Osteocyte (in vitro differentiated cells): ENCODE data around the gene MACO1. TPM values are rescaled to one million over a fixed set of nuclear protein-coding genes. Genes with fewer than 3 reads are reported as not detected.

ENCODE experiments used
- DNase-seq: peaks from one replicate; pipeline ENCODE4 v3.0.0; 2021; ENCODE audit warnings: mixed read lengths; ENCODE audit not compliant: unreplicated experiment; ENCODE audit errors: extremely low spot score
- H3K27ac Mint-ChIP-seq: one replicate; pipeline ENCODE4 v1.8.0; 2021; ENCODE audit warnings: mild to moderate bottlenecking, mixed read lengths; ENCODE audit not compliant: unreplicated experiment
- H3K27me3 Mint-ChIP-seq: one replicate; pipeline ENCODE4 v1.8.0; 2021; ENCODE audit warnings: mixed read lengths; ENCODE audit not compliant: unreplicated experiment
- H3K36me3 Mint-ChIP-seq: one replicate; pipeline ENCODE4 v1.8.0; 2021; ENCODE audit warnings: mixed read lengths; ENCODE audit not compliant: unreplicated experiment
- H3K4me1 Mint-ChIP-seq: one replicate; pipeline ENCODE4 v1.8.0; 2021; ENCODE audit warnings: mixed read lengths; ENCODE audit not compliant: unreplicated experiment
- H3K4me3 Mint-ChIP-seq: one replicate; pipeline ENCODE4 v1.8.0; 2021; ENCODE audit warnings: mild to moderate bottlenecking, moderate library complexity, mixed read lengths; ENCODE audit not compliant: unreplicated experiment
- H3K9me3 Mint-ChIP-seq: one replicate; pipeline ENCODE4 v1.8.0; 2021; ENCODE audit warnings: mixed read lengths; ENCODE audit not compliant: unreplicated experiment
- total RNA-seq: library from RNA; stranded (reverse); gene quantifications from 2 replicates; pipeline ENCODE4 v1.2.1, GENCODE V29; 2021
- TF ChIP-seq, protein P1 (sequence below): fragments of 200-600 bp; sonication (generic); IDR thresholded peaks from 2 replicates; pipeline ENCODE4 v1.5.0; 2021; ENCODE audit warnings: antibody characterized with exemption, mild to moderate bottlenecking, moderate library complexity

Gene MACO1
- total RNA-seq, 1 donor from 2014 or later = 30.7 TPM

- Mint-ChIP-seq H3K9me3 (no peaks in the 10 kb centered on the region), H3K27ac (no peak overlapping the region), H3K36me3 (no peaks in the 10 kb centered on the region), H3K27me3 (peaks cover 6% of the 10 kb centered on the region), H3K4me3 (no peak overlapping the region), H3K4me1 (peaks cover 2% of the 10 kb centered on the region)
- TF ChIP-seq, protein P1, sequence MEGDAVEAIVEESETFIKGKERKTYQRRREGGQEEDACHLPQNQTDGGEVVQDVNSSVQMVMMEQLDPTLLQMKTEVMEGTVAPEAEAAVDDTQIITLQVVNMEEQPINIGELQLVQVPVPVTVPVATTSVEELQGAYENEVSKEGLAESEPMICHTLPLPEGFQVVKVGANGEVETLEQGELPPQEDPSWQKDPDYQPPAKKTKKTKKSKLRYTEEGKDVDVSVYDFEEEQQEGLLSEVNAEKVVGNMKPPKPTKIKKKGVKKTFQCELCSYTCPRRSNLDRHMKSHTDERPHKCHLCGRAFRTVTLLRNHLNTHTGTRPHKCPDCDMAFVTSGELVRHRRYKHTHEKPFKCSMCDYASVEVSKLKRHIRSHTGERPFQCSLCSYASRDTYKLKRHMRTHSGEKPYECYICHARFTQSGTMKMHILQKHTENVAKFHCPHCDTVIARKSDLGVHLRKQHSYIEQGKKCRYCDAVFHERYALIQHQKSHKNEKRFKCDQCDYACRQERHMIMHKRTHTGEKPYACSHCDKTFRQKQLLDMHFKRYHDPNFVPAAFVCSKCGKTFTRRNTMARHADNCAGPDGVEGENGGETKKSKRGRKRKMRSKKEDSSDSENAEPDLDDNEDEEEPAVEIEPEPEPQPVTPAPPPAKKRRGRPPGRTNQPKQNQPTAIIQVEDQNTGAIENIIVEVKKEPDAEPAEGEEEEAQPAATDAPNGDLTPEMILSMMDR = no peak
- DNase-seq = no peak
These were observed 86.0 kb downstream of the MACO1 start for GRCh38 chr1:25516686-25517085.

- Mint-ChIP-seq H3K9me3 (no peaks in the 10 kb centered on the region), H3K4me1 (peaks cover 2% of the 10 kb centered on the region), H3K36me3 (no peaks in the 10 kb centered on the region), H3K27ac (no peak overlapping the region), H3K4me3 (no peak overlapping the region), H3K27me3 (peaks cover 6% of the 10 kb centered on the region)
- DNase-seq = no peak
- TF ChIP-seq, protein P1 = no peak
These were observed 87.0 kb downstream of the MACO1 start for GRCh38 chr1:25517476-25518394.

GRCh38 chr1:25519624-25520023, 88.9 kb downstream of the MACO1 start:
- peaks cover 2% of the 10 kb centered on the region for H3K4me1 Mint-ChIP-seq
- H3K4me3 Mint-ChIP-seq = no peak overlapping the region
- H3K9me3 Mint-ChIP-seq = no peaks in the 10 kb centered on the region
- DNase-seq = no peak
- H3K27ac Mint-ChIP-seq = no peak overlapping the region
- TF ChIP-seq, protein P1 = no peak
- no peaks in the 10 kb centered on the region for H3K36me3 Mint-ChIP-seq
- peaks cover 5% of the 10 kb centered on the region for H3K27me3 Mint-ChIP-seq

- Mint-ChIP-seq H3K27ac (no peak overlapping the region), H3K27me3 (peaks cover 8% of the 10 kb centered on the region), H3K4me3 (no peak overlapping the region), H3K36me3 (no peaks in the 10 kb centered on the region), H3K9me3 (peaks cover 7% of the 10 kb centered on the region), H3K4me1 (peaks cover 2% of the 10 kb centered on the region)
- TF ChIP-seq, protein P1 = peak; percentile 83
- DNase-seq = no peak
These were observed 89.9 kb downstream of the MACO1 start for GRCh38 chr1:25520446-25521061.

DNA sequence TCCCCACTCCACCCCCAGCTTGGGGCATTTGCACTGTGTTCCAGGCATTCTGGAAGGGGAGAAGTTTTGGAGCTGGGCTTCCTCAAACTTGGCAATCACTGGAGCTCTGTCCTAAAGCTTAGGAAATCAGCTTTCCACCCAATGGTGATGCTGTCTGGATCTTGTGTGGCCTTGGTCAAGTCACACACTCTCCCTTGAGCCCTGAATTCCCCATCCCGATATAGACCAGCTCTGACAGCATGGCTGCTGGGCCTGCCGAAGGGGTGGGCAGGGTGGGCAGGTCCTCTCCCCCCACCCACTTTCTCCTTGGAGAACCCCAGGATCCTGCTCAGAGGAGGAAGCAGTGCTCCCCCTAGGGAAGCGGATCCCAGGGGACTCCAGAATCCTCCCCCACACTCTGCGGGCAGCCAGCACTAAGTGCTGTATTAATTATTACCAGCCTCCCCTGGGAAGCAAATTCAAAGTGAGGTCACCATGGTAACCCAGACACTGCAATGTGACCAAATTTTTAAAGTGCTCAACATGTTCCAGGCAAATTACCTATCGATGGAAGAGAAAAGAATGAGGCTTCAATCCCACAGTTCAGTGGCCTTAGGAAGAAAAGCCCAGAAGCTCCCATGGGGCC, 91.4 kb downstream of the MACO1 start:
- TF ChIP-seq, protein P1 = no peak
- H3K4me3 Mint-ChIP-seq = no peak overlapping the region
- H3K36me3 Mint-ChIP-seq = no peaks in the 10 kb centered on the region
- peaks cover 9% of the 10 kb centered on the region for H3K27me3 Mint-ChIP-seq
- H3K9me3 Mint-ChIP-seq = peaks cover 8% of the 10 kb centered on the region
- H3K27ac Mint-ChIP-seq = no peak overlapping the region
- DNase-seq = no peak
- H3K4me1 Mint-ChIP-seq = peaks cover 2% of the 10 kb centered on the region
